CD4-positive, alpha-beta T cell treated with Interleukin-17A for 4 hours (primary cell): ENCODE measurements around the gene UXS1.
"Not testable (repeated sequence)": the region's sequence is repeated elsewhere in the genome, so short reads cannot be mapped to it uniquely, and the experiment has no call there.

Experiments used
- DNase-seq: peaks from one replicate; pipeline ENCODE4 v3.0.0-alpha.2; 2020; ENCODE audit warnings: mixed read lengths

The UXS1 gene

DNA sequence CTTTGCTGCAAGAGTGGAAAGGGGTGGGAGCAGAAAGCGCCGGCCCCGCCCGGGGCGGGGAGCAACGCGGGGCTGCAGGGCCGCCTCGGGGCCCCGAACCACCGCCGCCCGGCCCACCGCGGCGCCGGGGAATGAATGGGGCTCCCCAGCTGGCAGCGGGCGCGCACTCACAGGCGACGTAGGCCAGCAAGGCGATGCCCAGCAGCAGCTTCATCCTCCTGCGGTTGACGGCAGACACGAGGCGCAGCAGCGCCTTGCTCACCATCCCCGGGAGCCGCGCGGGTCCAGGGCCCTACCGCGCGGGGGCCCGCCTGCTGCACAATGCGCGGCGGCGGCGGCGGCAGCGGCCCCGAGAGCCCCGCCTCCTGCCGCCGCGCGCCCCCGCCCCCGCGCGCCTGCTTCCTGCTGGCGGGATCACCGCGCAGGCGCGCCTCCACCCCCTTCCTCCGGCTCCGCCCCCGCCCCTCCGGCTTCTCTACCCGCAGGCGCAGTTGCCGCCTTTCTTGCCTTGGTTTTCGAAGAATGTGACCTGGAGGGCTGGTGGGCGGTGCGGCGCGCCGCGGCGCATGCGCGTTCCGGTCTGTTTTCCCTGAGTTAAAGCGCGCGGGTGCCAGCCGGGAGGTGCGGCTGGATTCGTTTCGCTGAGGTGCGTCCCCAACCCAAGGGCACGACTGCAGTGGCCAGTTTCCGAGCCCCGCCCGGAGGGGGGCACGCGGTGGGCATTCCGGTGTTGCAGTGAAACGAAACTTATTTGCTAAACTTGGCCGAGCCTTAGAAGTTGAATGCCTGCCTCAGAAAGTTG is at the start of gene UXS1:
UXS1 (minus strand) TSS at position 325 of the 802 bp plus-strand sequence; CDS start at position 265, 60 bp downstream.
- DNase-seq, result peak; percentile 99

DNA sequence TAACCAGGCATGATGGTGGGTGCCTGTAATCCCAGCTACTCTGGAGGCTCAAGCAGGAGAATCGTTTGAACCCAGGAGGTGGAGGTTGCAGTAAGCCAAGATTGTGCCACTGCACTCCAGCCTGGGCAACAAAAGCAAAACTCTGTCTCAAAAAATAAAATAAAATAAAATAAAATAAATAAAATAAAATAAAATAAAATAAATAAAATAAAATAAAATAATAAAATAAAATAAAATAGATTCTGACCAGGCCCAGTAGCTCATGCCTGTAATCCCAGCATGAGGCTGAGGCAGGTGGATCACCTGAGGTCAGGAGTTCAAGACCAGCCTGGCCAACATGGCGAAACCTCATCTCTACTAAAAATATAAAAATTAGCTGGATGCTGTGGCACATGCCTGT is 45.4 kb upstream of the UXS1 start:
- DNase-seq, result not testable (repeated sequence)

DNA sequence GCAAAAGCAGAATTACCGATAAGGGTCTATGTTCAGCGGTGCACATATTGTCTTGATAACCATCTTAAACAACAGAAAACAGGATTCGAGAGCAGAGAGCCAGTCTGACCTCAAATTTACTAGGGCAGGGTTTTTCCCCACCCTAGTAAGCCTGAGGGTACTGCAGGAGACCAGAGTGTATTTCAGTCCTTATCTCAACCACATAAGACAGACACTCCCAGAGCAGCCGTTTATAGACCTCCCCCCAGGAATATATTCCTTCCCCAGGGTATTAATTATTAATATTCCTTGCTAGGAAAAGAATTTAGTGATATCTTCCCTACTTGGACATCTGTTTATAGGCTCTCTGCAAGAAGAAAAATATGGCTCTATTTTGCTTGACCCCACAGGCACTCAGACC is 41.3 kb upstream of the UXS1 start:
- DNase-seq, result not testable (repeated sequence)

DNA sequence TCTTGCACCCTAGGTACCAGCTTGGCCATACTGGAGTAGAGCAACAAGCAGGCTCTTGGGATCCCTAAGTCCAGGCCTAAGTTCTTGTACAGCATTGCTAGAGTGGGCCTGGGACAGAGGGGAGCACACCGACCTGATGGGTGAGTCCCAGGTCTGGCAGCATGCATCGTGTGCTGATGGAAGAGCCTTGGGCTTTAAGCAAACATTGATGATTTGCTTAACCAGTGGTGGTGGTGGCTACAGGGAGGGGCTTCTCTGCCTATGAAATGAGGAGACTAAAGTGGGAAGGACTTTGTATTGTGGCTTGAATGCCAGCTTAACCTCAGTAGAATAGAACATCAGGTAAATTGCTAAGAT is 39.2 kb upstream of the UXS1 start:
- no peak for DNase-seq

DNA sequence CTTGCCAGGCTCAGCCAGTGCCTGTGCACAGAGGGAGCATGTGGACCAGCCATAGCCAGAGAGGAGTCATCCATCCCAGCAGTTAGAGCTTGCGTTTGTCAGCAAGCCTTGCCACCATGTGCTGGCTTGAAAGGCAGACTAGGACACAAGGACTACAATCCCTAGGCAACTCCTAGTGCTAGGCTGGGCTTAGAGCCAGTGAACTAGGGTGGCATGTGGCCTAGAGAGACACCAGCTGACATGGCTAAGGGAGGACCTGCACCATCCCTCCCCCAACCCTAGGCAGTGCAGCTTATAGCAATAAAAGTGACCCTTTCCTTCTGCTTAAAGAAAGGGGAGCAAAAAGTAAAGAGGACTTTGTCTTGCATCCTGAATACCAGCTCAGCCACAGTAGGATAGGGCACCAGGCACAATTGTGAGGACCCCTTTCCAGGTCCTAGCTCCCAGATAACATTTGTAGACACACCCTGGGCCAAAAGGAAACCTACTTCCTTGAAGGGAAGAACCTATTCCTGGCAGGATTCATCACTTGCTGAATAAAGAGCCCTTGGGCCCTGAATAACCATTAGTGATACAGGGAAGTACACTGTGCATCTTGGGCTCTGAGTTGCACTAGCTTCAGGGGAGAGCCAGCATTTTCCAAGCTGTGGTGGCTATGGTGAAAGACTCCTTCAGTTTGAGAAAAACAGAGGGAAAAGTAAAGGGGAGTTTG is 38.7 kb upstream of the UXS1 start:
- no peak for DNase-seq

DNA sequence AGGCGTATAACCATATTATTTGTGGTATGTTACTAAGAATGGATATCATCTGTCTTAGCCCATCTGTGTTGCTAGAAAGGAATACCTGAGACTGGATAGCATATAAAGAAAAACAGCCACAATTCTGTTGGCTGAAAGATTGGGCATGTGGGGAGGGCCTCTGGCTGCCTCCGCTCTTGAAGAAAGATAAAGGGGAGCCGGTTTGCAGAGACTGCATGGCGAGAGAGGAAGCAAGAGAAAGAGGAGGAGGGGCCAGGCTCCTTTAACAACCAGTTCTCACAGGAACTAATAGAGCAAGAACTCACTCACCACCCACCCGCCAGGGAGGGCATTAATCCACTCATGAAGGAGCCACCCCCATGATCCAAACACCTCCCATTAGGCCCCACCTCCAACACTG is 29.2 kb upstream of the UXS1 start:
- DNase-seq, result no peak

DNA sequence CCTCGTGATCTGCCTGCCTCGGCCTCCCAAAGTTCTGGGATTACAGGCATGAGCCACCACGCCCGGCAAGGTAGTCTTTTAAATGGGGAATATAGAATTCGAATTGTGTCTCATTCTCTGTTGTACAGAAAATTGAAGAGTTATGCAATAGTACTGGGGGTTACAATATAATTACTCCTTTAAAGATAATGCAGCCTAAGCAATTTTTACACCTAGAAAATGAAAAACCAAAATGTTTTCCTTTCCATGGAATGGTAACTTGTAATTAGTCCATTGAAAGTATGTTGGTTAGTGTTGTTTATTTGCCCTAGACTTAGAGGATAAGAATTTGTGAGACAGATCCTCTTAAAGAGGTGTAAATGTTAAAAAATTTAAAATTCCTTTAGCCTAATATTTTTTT is 28.0 kb upstream of the UXS1 start:
- DNase-seq, result not testable (repeated sequence)

DNA sequence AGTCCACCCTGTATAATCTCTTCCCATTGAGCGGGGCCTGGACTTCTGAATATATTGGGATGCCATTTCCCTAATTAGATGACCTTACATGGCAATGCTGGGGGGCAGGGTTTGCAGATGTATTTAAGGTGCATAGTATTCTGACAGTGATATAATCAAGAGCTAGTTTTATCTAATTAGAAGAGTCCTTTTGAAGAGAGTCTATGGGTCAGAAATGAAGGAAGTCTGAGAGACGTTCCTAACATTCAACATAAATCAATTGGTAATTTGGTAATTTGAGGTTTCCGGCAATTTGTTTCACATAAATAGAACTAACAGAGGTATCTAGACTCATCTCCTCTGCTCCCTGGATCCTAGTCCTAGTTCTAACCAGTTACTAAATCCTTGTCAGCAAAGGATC is 25.7 kb upstream of the UXS1 start:
- DNase-seq, result no peak

DNA sequence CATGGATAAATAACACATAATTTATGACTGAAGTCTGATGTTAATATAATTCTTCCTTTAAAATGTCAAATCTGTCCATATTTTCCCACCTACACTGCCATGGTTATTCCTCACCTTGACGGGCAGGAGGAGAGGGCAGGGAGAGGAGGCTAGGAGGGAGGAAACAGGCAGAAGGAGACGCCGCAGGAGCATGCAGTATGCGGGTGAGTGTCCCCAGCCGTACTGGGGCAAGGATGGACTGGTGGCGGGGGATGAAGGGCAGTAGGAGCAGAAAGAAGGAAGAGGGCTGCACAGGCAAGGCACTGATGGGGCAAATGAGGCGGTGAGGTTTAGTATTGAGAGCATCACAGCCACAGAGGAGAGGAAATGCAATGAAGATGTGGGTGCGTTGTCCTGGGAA is 25.1 kb upstream of the UXS1 start:
- DNase-seq, result not testable (repeated sequence)

DNA sequence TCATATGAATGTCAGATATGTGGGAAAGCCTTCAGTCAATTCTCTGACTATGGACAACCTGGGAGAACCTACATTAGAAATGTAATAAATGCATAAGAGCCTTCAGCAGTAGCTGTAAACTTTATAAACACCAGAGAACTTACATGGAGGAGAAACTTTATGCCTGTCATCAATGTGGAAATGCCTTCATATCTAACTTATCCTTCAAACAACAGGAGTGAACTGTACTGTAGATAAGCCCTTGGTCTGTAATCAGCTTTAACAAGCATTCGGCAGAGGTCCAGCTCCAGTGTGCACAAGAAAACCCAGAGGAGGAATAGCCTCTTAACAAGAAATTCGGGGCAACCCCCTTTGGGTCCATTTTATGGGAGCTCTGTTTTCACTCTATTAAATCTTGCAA is 14.8 kb upstream of the UXS1 start:
- no peak for DNase-seq

DNA sequence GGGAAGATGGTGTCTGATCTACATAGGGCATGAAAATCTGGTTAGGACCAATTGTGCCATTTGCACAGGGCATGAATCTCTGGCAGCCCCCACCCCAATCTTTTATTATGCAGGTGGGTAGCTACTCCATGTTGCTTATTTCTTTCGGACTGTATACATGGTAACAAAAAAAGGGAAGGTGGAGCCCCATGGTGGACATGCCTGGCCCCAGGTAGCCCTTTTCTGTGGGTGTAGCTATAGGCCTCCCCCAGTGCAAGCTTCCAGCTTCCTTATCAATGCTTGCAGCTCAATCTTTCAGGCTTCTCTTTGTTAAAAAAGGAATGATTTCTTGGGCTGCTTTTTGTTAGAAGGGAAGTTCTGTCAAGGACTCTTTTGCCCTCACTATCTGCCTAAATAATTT is 14.3 kb upstream of the UXS1 start:
- DNase-seq, result no peak

DNA sequence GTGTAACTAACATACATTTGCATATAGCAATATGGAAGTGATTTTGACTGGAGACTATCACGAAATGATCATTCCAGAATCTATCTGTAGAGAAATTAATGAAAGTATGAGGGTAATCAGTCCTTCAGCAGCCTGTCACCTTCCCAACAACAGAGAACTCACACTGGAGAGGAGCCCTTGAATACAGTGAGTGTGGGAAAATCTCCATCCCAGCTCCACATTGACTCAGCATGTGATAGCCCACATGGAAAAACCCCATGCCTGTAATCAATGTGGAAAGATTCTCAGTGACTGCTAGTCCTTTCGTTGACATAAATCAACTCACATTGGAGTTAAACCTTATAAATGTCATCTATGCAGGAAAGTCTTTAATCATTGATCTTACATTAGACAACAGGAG is 13.1 kb upstream of the UXS1 start:
- no peak for DNase-seq

DNA sequence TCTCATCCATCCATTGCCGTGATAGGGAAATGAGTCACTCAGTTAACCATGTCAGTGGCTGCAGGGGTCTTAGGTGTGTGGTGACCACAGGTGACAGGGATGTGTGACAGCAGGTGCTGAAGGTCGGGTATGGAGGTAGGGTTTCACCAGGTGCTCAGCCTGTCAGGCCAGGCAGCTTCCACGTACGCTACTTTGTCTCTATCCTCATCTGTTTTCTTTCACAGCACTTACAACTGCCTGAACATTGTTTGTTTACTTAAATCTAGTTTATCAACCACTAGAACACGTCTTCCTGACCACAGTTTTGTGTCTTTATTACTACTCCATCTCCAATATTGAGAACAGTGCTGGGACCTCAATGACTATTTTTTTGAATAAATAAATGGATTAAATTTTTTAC is 11.4 kb upstream of the UXS1 start:
- peak; percentile 15 for DNase-seq

DNA sequence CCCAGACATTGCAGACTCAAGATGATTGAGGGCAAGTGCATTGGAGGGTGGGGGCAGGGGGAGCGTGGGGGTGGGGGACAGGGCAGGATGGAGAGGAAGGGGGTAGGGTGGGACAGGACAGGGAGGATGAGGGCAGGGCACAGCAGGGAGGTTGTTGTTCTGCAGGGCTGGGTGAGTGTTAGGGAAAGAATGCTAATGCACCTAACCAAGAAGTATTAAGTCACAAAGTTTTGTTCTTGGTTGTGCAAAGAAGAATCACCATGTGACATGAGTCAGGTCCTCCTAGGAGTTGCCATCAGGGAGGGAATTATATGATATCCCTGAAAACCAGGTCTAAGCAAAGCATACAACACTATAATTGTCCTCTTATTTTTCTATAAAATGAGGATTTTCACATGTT is 10.4 kb upstream of the UXS1 start:
- DNase-seq, result not testable (repeated sequence)

DNA sequence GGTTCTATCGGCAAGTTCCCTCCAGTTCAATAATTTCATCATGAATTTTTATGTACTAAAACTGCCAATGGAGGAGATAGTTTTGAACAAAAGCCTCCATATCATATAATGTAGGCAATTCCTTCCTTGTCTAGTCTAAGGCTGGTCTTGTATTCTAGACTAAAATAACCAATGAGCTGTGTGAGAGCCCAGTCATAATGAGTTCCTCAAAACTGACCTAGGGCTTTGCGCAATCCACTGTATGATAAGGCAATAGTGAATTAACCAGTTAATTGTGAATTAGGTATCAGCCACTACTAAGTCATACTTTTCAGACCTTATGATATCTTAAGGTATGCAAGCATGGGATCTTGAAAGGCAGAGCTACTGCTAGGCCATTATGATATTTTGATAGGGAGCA is 7.6 kb upstream of the UXS1 start:
- DNase-seq, result no peak

DNA sequence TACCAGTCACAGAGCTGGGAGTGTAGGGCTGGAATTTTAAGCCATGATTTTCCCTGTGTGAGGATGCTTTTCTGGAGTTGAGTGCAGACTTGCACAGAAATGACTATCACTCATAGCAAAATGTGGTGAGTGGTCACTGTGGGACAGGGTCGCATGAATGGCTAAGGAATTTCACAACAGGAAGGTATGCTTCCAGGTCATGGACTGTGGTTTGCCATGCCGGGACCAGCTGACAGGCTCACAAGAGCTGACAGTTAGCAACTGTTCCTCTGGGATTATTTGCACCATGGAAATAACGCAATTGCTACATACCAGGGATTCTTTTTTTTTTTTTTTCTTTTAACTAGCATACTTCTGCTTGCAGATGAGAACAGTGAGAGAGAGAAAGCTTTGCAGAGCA is 3.8 kb upstream of the UXS1 start:
- DNase-seq, result no peak

DNA sequence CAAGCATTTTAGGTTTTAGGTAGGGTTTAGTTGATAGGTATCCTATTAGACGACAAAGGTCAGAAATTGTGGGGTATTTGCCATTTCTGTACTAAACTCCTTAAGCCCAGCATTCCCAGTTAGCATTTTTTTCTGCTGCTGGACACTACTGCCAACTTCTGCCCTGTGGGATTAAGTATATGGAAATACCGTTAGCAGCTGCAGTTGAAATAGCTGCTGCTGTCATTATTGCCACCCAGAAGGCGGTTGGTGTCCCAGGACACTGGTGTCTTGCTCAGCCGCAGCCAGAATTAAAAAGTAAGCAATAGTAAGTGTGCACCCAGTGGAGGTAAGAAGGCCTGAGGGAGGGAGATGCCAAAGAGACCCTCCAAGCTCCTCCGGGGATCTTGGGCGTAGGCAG is 1.9 kb upstream of the UXS1 start:
- no peak for DNase-seq

DNA sequence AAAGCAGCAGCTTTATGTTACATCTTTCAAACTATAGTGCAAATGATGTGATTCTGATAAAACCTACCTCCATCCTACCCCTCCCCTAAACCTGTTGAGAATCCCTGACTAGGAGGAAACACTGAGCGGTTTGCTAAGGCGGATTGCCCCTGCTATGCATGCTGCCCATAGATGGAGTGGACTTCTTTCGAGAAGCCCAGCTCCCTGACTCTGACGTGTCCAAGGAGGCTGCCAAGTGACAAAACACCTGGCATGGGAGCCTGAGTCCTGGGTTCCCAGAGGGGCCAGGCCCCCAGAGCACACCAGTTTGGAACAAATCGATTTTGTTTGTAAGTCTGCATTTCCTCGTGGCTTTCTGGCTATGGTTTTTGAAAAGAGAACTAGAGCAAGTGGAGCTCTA is 1.4 kb upstream of the UXS1 start:
- no peak for DNase-seq

DNA sequence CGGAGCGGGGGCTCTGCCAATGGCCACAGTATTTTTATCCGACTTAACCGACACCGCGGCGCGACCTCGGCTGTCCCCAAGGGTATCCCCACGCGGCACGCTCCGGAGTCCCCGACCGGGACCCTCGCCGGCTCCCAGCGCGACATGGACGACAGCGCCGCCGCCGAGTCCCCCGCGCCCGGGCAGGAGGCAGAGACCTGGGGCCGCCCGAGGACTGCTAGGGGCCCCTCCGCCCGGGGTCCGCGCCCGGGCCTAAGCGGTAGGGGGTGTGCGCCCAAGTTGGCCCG is 468 bp downstream of the UXS1 start:
- no peak for DNase-seq

DNA sequence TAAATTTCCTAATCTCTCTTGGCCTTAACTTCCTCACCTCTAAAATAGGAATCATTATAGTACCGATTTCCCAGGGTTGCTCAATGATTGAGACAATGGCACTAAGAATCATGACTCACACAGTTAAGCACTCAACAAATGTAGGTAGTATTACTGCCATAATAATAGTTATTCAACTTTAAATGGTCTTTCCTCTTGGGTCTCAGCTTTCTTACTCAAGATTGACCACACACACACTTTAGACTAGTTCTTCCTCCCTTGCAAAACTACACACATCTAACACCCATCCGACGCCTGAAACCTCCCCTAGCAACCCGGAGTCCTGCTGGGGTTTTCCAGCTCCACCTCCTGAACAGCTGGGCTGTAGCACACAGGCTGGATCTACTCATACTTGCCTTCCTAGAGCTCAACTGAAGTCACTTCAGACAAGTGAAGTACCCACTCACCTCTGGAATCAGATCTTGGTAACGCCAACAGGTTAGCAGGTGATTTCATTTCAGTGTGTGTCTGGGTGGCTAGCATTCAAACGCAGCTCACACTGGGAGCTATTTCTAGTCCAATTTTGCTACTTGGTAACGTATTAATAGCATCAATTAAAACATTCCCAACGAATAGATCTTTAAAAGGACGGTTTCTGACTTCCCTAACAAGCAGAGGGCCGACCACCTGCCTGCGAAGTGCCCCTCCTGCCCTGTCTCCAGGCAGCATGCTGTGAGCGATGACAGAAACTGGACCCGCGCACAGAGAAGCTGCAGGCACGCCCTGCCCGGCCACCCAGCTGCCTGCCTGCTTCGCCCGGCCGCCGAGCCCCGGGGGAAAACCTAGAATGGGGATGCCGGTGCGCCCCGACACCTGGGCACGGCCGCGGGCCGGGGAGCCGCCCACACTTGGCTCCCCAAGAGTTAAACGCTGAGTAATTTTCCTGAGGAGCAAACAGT is 1.1 kb downstream of the UXS1 start:
- peak; percentile 43 for DNase-seq

DNA sequence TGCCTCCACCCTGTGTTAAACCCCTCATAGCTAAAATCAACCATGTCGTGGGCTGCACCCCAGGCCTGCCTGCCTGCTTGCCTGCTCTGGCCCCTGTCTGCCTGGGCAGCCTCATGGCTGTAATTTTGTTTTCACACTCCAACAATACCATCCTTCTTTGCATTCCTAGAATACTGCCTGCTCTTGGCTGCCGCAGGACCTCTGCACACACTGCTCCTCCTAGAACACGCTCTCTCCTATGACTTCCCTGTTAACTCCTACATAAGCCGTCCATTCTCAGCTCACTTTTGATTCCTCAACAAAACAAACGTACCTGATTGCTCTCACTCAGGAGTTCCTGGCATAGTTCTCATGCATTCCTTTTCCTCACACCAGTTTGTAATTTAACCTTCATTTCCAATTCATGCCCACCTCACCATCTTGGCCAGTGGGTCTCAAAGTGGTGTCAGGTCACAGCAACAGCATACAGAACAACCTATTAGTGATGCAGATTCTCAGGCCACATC is 2.5 kb downstream of the UXS1 start:
- no peak for DNase-seq

DNA sequence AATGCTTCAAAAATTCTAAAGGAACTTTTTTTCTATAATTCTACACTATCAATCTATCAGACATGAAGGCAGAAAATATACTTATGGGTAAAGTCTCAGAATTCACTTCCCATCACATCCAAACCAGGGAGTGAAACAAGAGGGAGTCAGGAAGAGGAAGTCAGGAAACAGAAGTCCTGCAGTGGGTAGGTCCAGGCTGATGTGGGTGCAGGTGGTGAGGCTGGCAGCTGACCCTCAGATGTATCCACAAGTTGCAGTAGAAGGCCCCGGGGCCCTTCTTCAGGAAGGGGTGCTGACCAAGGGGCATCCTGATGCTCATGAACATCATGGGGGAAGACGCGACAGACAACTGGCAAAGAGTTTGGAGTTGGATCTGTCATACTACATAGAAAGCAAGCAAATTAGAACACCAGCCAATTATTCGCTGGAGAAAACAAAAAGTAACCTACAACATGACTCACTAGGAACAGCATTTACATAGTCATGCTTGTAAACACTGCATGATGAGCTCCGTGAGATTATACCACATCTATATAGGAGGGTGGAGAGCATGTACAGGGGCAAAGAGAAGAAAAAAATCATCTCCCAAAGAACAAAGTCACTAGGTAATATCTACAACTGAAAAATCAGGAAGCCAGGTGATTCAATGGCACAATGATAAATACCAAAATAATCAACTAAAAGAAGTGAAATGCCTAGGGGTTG is 4.2 kb downstream of the UXS1 start:
- DNase-seq, result no peak

DNA sequence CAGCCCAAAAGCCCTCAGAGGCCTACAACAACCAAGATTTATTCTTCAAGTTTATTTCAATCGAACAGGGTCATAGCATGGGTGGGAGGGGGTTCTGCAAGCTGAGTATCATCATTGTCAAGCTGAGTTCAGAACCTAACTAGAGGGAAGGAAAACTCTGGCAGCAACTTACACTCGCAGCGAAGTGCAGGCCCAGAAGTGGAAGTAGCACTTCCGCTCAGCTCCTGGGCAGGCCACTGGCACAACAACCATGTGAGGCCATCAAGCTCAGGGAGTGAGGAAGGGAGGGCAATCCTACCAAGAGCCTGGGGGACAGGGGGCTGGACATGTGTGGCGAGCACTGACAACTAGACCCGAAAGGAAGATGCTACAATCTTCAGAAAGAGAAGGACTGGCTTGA is 4.8 kb downstream of the UXS1 start:
- no peak for DNase-seq
